ENCODE measurements around the gene SETD4. TPM values are rescaled to one million over a fixed set of nuclear protein-coding genes. Genes with fewer than 3 reads are reported as not detected.

SETD4 gene
- total RNA-seq, 1 donor from 2014 or later = 21.6 TPM

DNA sequence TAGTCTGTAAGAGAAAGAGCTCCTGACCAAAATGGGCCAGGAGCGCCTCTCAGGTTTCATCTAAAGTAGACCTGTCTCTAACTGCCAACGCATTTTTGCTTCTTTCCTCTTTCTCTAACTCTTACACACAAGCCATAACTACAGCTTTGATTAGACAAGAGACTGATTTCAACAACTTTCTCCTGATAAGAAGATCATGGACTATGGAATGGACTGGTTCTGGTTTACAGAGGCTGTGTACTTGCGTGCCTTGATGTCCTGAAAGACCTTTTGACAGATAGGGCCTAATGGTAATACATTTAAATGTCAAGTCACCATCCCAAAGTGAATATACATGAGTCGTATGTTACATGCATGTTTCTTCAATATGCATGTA, 3.7 kb upstream of the SETD4 start:
- Histone ChIP-seq H3K27me3 (no peaks in the 10 kb centered on the region), H3K4me2 (no peak overlapping the region), H3K4me1 (peaks cover 4% of the 10 kb centered on the region), H3F3A (ENCODE audit: low read depth) (peaks cover 21% of the 10 kb centered on the region), H3K36me3 (no peaks in the 10 kb centered on the region), H3K9me3 (ENCODE audit: low read depth) (peaks cover 3% of the 10 kb centered on the region), H3K4me3 (no peak overlapping the region), H3K79me2 (ENCODE audit: low read depth) (peaks cover 9% of the 10 kb centered on the region), H3K27ac (no peak overlapping the region), H4K20me1 (ENCODE audit: low read depth) (no peaks in the 10 kb centered on the region), H3K9ac (no peak overlapping the region), H2AFZ (replicated peaks) (no peak overlapping the region)
- no peak overlapping the region for H3K4me3 Mint-ChIP-seq
- peaks cover 8% of the 10 kb centered on the region for H3K9me3 Mint-ChIP-seq
- peaks cover 14% of the 10 kb centered on the region for H3K27me3 Mint-ChIP-seq (ENCODE audit: insufficient read depth, low read depth)
- DNase-seq (ENCODE audit: low spot score) = no peak
- TF ChIP-seq EZH2 (IDR thresholded peaks at IDR 0.05) (no peak), EZH2phosphoT487 (IDR thresholded peaks at IDR 0.05) (no peak)
- TF ChIP-seq, protein P1, sequence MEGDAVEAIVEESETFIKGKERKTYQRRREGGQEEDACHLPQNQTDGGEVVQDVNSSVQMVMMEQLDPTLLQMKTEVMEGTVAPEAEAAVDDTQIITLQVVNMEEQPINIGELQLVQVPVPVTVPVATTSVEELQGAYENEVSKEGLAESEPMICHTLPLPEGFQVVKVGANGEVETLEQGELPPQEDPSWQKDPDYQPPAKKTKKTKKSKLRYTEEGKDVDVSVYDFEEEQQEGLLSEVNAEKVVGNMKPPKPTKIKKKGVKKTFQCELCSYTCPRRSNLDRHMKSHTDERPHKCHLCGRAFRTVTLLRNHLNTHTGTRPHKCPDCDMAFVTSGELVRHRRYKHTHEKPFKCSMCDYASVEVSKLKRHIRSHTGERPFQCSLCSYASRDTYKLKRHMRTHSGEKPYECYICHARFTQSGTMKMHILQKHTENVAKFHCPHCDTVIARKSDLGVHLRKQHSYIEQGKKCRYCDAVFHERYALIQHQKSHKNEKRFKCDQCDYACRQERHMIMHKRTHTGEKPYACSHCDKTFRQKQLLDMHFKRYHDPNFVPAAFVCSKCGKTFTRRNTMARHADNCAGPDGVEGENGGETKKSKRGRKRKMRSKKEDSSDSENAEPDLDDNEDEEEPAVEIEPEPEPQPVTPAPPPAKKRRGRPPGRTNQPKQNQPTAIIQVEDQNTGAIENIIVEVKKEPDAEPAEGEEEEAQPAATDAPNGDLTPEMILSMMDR (IDR thresholded peaks at IDR 0.05) = no peak
- H3K36me3 Mint-ChIP-seq = peaks cover 2% of the 10 kb centered on the region
- no peak overlapping the region for H3K27ac Mint-ChIP-seq
- H3K4me1 Mint-ChIP-seq = peaks cover under 1% of the 10 kb centered on the region

DNA sequence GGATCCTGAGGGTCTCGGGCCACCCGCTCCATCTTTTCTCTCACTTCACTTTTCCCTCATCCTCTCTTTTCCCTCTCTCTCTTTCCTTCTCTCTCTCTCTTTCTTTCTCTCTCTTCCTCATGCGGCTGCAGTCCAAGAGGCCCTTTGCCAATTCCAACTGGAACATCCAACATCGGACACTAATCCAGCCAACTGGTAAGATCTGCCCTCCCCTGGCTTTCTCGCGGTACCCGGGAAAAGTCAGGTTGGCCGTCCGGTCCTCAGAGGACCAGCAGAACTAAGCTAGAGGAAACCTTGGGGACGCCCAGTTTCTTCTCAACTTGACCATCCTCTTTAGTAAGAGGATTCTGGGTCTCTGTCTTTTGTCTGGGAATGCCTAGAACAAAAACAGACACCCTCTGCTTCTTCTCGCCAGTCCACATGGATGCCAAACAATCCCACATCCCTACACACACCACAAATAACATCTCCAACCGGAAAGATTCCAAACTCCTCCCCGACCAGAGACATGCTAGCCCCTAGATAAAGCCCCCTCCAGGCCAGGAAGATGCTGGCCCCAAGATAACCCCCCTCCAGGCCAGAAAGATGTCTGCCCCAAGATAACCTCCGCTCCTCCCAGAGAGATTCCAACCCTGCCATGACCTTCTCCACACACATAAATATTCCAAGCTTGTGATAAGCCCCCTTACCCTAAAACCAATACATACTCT, 3.2 kb upstream of the SETD4 start:
- no peak overlapping the region for H3K4me2 ChIP-seq
- H3K27me3 Mint-ChIP-seq (ENCODE audit: insufficient read depth, low read depth) = peaks cover 12% of the 10 kb centered on the region
- H3K79me2 ChIP-seq (ENCODE audit: low read depth) = peaks cover 15% of the 10 kb centered on the region
- no peak for TF ChIP-seq EZH2phosphoT487 (IDR thresholded peaks at IDR 0.05)
- TF ChIP-seq, protein P1 (IDR thresholded peaks at IDR 0.05) = no peak
- no peak for TF ChIP-seq EZH2 (IDR thresholded peaks at IDR 0.05)
- H3F3A ChIP-seq (ENCODE audit: low read depth) = peaks cover 21% of the 10 kb centered on the region
- no peak for DNase-seq (ENCODE audit: low spot score)
- no peaks in the 10 kb centered on the region for H3K27me3 ChIP-seq
- no peak overlapping the region for H3K4me3 Mint-ChIP-seq
- no peak overlapping the region for H2AFZ ChIP-seq (replicated peaks)
- peaks cover 5% of the 10 kb centered on the region for H3K4me1 Mint-ChIP-seq
- no peaks in the 10 kb centered on the region for H3K36me3 ChIP-seq
- H3K9ac ChIP-seq = no peak overlapping the region
- no peak overlapping the region for H3K27ac ChIP-seq
- no peak overlapping the region for H3K4me3 ChIP-seq
- H3K36me3 Mint-ChIP-seq = peaks cover 2% of the 10 kb centered on the region
- no peak overlapping the region for H3K27ac Mint-ChIP-seq
- H4K20me1 ChIP-seq (ENCODE audit: low read depth) = no peaks in the 10 kb centered on the region
- H3K4me1 ChIP-seq = peaks cover 8% of the 10 kb centered on the region
- no peaks in the 10 kb centered on the region for H3K9me3 ChIP-seq (ENCODE audit: low read depth)
- peaks cover 4% of the 10 kb centered on the region for H3K9me3 Mint-ChIP-seq

DNA sequence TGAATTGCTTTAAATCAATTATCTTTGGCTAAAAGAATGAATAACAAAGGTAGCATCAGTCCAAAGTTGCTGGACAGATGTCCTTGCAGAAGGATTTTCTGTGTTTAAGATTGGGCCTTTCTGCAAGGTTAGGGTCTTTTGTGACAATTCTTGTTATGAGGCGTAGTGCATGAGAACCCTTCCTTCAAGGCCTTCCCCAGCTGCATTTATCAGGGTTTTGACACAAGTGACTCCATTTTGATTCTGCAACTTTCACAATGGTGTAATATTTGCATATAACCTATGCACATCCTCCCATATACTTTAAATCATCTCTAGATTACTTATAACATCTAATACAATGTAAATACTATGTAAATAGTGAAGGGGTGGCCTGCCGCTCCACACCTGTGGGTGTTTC, 1.1 kb upstream of the SETD4 start:
- Histone ChIP-seq H4K20me1 (ENCODE audit: low read depth) (no peaks in the 10 kb centered on the region), H3K36me3 (no peaks in the 10 kb centered on the region), H3K4me1 (peaks cover 8% of the 10 kb centered on the region), H3K27ac (no peak overlapping the region), H3K9me3 (ENCODE audit: low read depth) (no peaks in the 10 kb centered on the region), H3K27me3 (no peaks in the 10 kb centered on the region), H3K4me3 (no peak overlapping the region), H3F3A (ENCODE audit: low read depth) (peaks cover 21% of the 10 kb centered on the region), H3K79me2 (ENCODE audit: low read depth) (peaks cover 31% of the 10 kb centered on the region), H2AFZ (replicated peaks) (peak overlapping the region; percentile 9), H3K4me2 (peak overlapping the region; percentile 85), H3K9ac (no peak overlapping the region)
- DNase-seq (ENCODE audit: low spot score) = no peak
- Mint-ChIP-seq H3K27ac (no peak overlapping the region), H3K27me3 (ENCODE audit: insufficient read depth, low read depth) (peaks cover 8% of the 10 kb centered on the region), H3K9me3 (no peaks in the 10 kb centered on the region), H3K4me3 (peak overlapping the region; percentile 96), H3K4me1 (peaks cover 13% of the 10 kb centered on the region), H3K36me3 (peaks cover 10% of the 10 kb centered on the region)
- TF ChIP-seq, protein P1 (IDR thresholded peaks at IDR 0.05) = no peak
- no peak for TF ChIP-seq EZH2phosphoT487 (IDR thresholded peaks at IDR 0.05)

Measured in neural progenitor cell (in vitro differentiated cells).